ENCODE results near the gene SLC35D1.

- TF ChIP-seq CTCF (conservative IDR thresholded peaks at IDR 0.05; ENCODE audit: low read length), result no peak
- no peak for TF ChIP-seq EZH2phosphoT487 (IDR thresholded peaks at IDR 0.05; ENCODE audit: borderline replicate concordance)
Observed at GRCh38 chr1:67018574-67018973, 35.4 kb downstream of the SLC35D1 start.

All from Loucy (cell line).